Measurements from ENCODE around the gene RPUSD1. TPM values are rescaled to one million over a fixed set of nuclear protein-coding genes. Genes with fewer than 3 reads are reported as not detected.

RPUSD1 gene
- total RNA-seq, 4 donors from 2014 or later: 16.1 to 71.4 (median 24.8) TPM

GRCh38 chr16:784431-784830 is 3.8 kb downstream of the RPUSD1 start:
- no peak for TF ChIP-seq POLR2A (IDR thresholded peaks at IDR 0.05)
- TF ChIP-seq, protein P1, sequence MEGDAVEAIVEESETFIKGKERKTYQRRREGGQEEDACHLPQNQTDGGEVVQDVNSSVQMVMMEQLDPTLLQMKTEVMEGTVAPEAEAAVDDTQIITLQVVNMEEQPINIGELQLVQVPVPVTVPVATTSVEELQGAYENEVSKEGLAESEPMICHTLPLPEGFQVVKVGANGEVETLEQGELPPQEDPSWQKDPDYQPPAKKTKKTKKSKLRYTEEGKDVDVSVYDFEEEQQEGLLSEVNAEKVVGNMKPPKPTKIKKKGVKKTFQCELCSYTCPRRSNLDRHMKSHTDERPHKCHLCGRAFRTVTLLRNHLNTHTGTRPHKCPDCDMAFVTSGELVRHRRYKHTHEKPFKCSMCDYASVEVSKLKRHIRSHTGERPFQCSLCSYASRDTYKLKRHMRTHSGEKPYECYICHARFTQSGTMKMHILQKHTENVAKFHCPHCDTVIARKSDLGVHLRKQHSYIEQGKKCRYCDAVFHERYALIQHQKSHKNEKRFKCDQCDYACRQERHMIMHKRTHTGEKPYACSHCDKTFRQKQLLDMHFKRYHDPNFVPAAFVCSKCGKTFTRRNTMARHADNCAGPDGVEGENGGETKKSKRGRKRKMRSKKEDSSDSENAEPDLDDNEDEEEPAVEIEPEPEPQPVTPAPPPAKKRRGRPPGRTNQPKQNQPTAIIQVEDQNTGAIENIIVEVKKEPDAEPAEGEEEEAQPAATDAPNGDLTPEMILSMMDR (IDR thresholded peaks at IDR 0.05): no peak
- no peak for TF ChIP-seq EP300 (IDR thresholded peaks at IDR 0.05; ENCODE audit: low read depth)
- TF ChIP-seq POLR2AphosphoS5 (IDR thresholded peaks at IDR 0.05): no peak
- Histone ChIP-seq H3K4me1 (peaks cover 14 to 20% (median 17%) of the 10 kb centered on the region in 4 donors), H3K27ac (no peak overlapping the region), H3K4me3 (no peak overlapping the region), H3K9me3 (no peaks in the 10 kb centered on the region), H3K27me3 (peaks cover 37% of the 10 kb centered on the region), H3K36me3 (no peaks in the 10 kb centered on the region)
- 91% methylated on average over 11 of the region's 19 CpGs; no CpG with 5 or more reads in 1 of the 2 donors for WGBS, 2 donors (ENCODE audit: low coverage in 1 of 2)
- no peak for DNase-seq
- intact Hi-C loops (cut with DNase I; ENCODE audit: low total_unique reads): no loop called here
- in situ Hi-C loops (cut with MboI; ENCODE audit: low pct_ligation_motif_present in 1 of 4, low pct_unique_long_range_greater_than_20kb in 1 of 4, low sequenced_read_pairs in 3 of 4): loop anchor here in 1 of 4 donors (10.0 kb wide), 1 partner anchor 70 kb away; the partner anchor contains the start of gene METRN

- TF ChIP-seq POLR2AphosphoS5 (IDR thresholded peaks at IDR 0.05) (no peak), EP300 (IDR thresholded peaks at IDR 0.05; ENCODE audit: low read depth) (no peak), POLR2A (IDR thresholded peaks at IDR 0.05) (no peak)
- TF ChIP-seq, protein P1 (IDR thresholded peaks at IDR 0.05): no peak
- in situ Hi-C loops (cut with MboI; ENCODE audit: low pct_ligation_motif_present in 1 of 4, low pct_unique_long_range_greater_than_20kb in 1 of 4, low sequenced_read_pairs in 3 of 4): loop anchor here in 1 of 4 donors (10.0 kb wide), 1 partner anchor 69 kb away; the partner anchor contains the start of gene METRN
- H3K4me1 ChIP-seq: peaks cover 8 to 11% (median 9%) of the 10 kb centered on the region in 4 donors
- DNase-seq: no peak
- no peaks in the 10 kb centered on the region for H3K36me3 ChIP-seq
- peaks cover 43% of the 10 kb centered on the region for H3K27me3 ChIP-seq
- H3K4me3 ChIP-seq: no peak overlapping the region
- WGBS, 2 donors (ENCODE audit: low coverage in 1 of 2): 42% methylated on average over 14 of the region's 17 CpGs; no CpG with 5 or more reads in 1 of the 2 donors
- intact Hi-C loops (cut with DNase I; ENCODE audit: low total_unique reads): no loop called here
- H3K9me3 ChIP-seq: no peaks in the 10 kb centered on the region
- no peak overlapping the region for H3K27ac ChIP-seq
These were observed 4.6 kb downstream of the RPUSD1 start for GRCh38 chr16:783404-784161.

DNA sequence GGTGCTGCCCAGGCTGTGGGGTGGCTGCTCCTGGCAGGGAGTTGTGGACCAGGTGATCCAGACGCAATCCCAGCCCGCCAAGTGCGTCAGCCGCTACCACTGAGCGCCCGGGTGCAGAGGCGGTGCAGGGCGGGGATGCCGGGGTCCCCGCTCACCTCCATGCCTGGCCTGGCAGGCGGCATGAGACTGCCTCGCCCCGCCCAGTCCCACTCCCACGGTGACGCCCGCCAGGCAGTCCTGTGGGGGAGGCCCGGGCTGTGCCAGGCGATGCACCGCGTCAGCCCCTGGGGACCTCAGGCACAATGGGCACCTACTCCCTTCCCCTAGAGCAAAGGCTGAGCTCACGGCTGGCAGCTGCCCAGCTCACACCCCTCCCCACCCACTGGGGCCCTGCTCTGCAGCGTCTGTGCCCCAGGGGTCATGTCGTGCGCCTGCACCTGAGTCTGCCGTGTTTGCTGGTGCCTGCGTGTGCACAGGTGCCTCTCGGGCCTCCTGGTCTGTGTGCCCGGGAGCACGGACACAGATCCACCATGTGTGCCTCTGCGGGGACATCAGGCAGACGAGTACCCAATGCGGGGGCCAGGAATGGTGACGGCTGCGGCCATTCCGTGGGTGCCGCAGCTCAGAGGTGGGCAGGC is 5.3 kb downstream of the RPUSD1 start:
- DNase-seq: no peak
- Histone ChIP-seq H3K36me3 (no peaks in the 10 kb centered on the region), H3K4me3 (no peak overlapping the region), H3K9me3 (no peaks in the 10 kb centered on the region), H3K27ac (no peak overlapping the region), H3K27me3 (peaks cover 50% of the 10 kb centered on the region), H3K4me1 (peaks cover 8 to 10% (median 9%) of the 10 kb centered on the region in 4 donors)
- intact Hi-C loops (cut with DNase I; ENCODE audit: low total_unique reads) (no loop called here), in situ Hi-C loops (cut with MboI; ENCODE audit: low pct_ligation_motif_present in 1 of 4, low pct_unique_long_range_greater_than_20kb in 1 of 4, low sequenced_read_pairs in 3 of 4) (loop anchor here in 1 of 4 donors (10.0 kb wide), 1 partner anchor 68 kb away; the partner anchor contains the start of gene METRN)
- TF ChIP-seq POLR2AphosphoS5 (IDR thresholded peaks at IDR 0.05): no peak
- TF ChIP-seq EP300 (IDR thresholded peaks at IDR 0.05; ENCODE audit: low read depth): no peak
- no peak for TF ChIP-seq POLR2A (IDR thresholded peaks at IDR 0.05)
- TF ChIP-seq, protein P1 (IDR thresholded peaks at IDR 0.05): no peak
- WGBS, 2 donors (ENCODE audit: low coverage in 1 of 2): 44% methylated on average over 34 of the region's 36 CpGs; no CpG with 5 or more reads in 1 of the 2 donors

- in situ Hi-C loops (cut with MboI; ENCODE audit: low pct_ligation_motif_present in 1 of 4, low pct_unique_long_range_greater_than_20kb in 1 of 4, low sequenced_read_pairs in 3 of 4): loop anchor here in 1 of 4 donors (10.0 kb wide), 1 partner anchor 67 kb away; the partner anchor contains the start of gene METRN
- peaks cover 57% of the 10 kb centered on the region for H3K27me3 ChIP-seq
- TF ChIP-seq POLR2AphosphoS5 (IDR thresholded peaks at IDR 0.05) (no peak), EP300 (IDR thresholded peaks at IDR 0.05; ENCODE audit: low read depth) (no peak), POLR2A (IDR thresholded peaks at IDR 0.05) (no peak)
- TF ChIP-seq, protein P1 (IDR thresholded peaks at IDR 0.05): no peak
- no peak overlapping the region for H3K27ac ChIP-seq
- intact Hi-C loops (cut with DNase I; ENCODE audit: low total_unique reads): no loop called here
- H3K4me1 ChIP-seq: peaks cover 4 to 5% (median 4%) of the 10 kb centered on the region in 4 donors
- H3K4me3 ChIP-seq: no peak overlapping the region
- WGBS, 2 donors (ENCODE audit: low coverage in 1 of 2): 55% methylated on average over 6 of the region's 6 CpGs; no CpG with 5 or more reads in 1 of the 2 donors
- no peaks in the 10 kb centered on the region for H3K9me3 ChIP-seq
- no peak for DNase-seq
- no peaks in the 10 kb centered on the region for H3K36me3 ChIP-seq
These were observed 5.9 kb downstream of the RPUSD1 start for GRCh38 chr16:782258-782657.

Data from transverse colon (tissue), 4 donors.